Sigmoid colon (tissue), 7 donors: ENCODE data around the gene FGD5. TPM values are rescaled to one million over a fixed set of nuclear protein-coding genes. Genes with fewer than 3 reads are reported as not detected.

ENCODE experiments used
- DNase-seq: peaks from one replicate; pipeline ENCODE4 v3.0.0-alpha.2; 2019
- H3K27ac ChIP-seq, 4 donors: fragments of 200-600 bp; sonication (generic); one replicate each; pipeline ENCODE4 v1.5.1; 2016 to 2019; ENCODE audit warnings: mild to moderate bottlenecking in 1 of 4
- H3K27me3 ChIP-seq, 3 donors: fragments of 200-600 bp; sonication (generic); one replicate each; pipeline ENCODE4 v1.5.1; 2019; ENCODE audit warnings: mild to moderate bottlenecking in 1 of 3
- H3K36me3 ChIP-seq, 4 donors: fragments of 200-600 bp; sonication (generic); one replicate each; pipeline ENCODE4 v1.5.1; 2016 to 2019
- H3K4me1 ChIP-seq, 4 donors: fragments of 200-600 bp; sonication (generic); one replicate each; pipeline ENCODE4 v1.5.1; 2017 to 2019
- H3K4me3 ChIP-seq, 4 donors: fragments of 200-600 bp; sonication (generic); one replicate each; pipeline ENCODE4 v1.5.1; 2017 to 2019; ENCODE audit warnings: mild to moderate bottlenecking in 2 of 4, moderate library complexity in 1 of 4
- H3K9me3 ChIP-seq, 4 donors: fragments of 200-600 bp in 3 of 4; sonication (generic) in 3 of 4; one replicate each; pipeline versions ENCODE4 v1.5.1 to v1.6.1; 2013 to 2019
- EP300 ChIP-seq, 4 donors: sonication (generic); formaldehyde crosslinking; IDR thresholded peaks; one replicate each; pipeline ENCODE4 v1.6.1; 2017; ENCODE audit warnings: antibody characterized with exemption in 4 of 4
- POLR2A ChIP-seq, 2 donors: fragments of 450-650 bp; IDR thresholded peaks; one replicate each; pipeline ENCODE4 v1.6.1; 2016; ENCODE audit warnings: antibody characterized with exemption in 2 of 2, mild to moderate bottlenecking in 2 of 2, moderate library complexity in 2 of 2
- POLR2AphosphoS5 ChIP-seq, 4 donors: sonication (generic); formaldehyde crosslinking; IDR thresholded peaks; one replicate each; pipeline ENCODE4 v1.6.1; 2017; ENCODE audit warnings: antibody characterized with exemption in 4 of 4
- WGBS, 2 donors: extraction: QIAGEN DNeasy Blood & Tissue Kit; methylation state at CpG; one replicate each; pipeline ENCODE4 v1.1.7; 2013; 5-methylcytosine and 5-hydroxymethylcytosine counted together
- intact Hi-C: fragments of 100-400 bp; cut with DNase I; formaldehyde crosslinking; loops from one replicate; pipeline ENCODE4 v1.15.1; 2023
- polyA plus RNA-seq, 3 donors: library from polyadenylated mRNA; stranded (reverse); fragments of 200-250 nt; gene quantifications; one replicate each; pipeline ENCODE4 v1.2.3, GENCODE V29; 2013
- total RNA-seq, 4 donors: library from RNA; depleted of rRNA; stranded (reverse); fragments of >200 nt; gene quantifications; one replicate each; pipeline ENCODE4 v1.1.0, GENCODE V29; 2016
- TF ChIP-seq, protein P1 (sequence below), 4 experiments: fragments of 450-650 bp in 3 of 4; fragments of 200-600 bp in 1 of 4; IDR thresholded peaks; one replicate each; pipeline ENCODE4 v1.5.1; 2016 to 2019; ENCODE audit warnings: antibody characterized with exemption in 4 of 4, mild to moderate bottlenecking in 3 of 4, moderate library complexity in 2 of 4
- donor health status: healthy with polysubstance abuse.
- donor health status: Bipolar disorder and iron deficiency.
- donor health status: healthy.

Gene FGD5
- total and polyA plus RNA-seq, 7 donors: 2.1 to 18.6 (median 6.4) TPM

DNA sequence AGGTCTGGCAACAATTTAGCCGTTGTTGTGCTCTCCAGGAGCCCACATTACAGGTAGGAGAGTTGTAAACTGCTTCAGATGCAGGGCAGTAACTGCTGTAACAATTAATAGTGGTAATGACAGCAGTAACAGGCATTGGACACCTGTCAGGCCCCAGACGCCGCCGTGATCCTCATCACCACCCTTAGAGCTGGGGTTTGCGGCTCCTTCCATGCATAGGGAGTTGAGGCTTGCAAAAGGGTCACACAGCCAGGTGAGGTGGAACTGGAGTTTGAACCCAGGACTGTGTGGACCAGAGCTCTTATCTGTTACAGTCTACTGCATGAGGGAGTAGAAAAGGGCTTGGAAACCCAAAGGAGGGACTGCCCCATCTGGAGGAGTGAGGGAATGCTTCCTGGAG, 101.8 kb downstream of the FGD5 start:
- no peak overlapping the region for H3K27ac ChIP-seq
- TF ChIP-seq POLR2AphosphoS5 (IDR thresholded peaks at IDR 0.05) (no peak), POLR2A (IDR thresholded peaks at IDR 0.05) (no peak), EP300 (IDR thresholded peaks at IDR 0.05) (no peak)
- TF ChIP-seq, protein P1, sequence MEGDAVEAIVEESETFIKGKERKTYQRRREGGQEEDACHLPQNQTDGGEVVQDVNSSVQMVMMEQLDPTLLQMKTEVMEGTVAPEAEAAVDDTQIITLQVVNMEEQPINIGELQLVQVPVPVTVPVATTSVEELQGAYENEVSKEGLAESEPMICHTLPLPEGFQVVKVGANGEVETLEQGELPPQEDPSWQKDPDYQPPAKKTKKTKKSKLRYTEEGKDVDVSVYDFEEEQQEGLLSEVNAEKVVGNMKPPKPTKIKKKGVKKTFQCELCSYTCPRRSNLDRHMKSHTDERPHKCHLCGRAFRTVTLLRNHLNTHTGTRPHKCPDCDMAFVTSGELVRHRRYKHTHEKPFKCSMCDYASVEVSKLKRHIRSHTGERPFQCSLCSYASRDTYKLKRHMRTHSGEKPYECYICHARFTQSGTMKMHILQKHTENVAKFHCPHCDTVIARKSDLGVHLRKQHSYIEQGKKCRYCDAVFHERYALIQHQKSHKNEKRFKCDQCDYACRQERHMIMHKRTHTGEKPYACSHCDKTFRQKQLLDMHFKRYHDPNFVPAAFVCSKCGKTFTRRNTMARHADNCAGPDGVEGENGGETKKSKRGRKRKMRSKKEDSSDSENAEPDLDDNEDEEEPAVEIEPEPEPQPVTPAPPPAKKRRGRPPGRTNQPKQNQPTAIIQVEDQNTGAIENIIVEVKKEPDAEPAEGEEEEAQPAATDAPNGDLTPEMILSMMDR (IDR thresholded peaks at IDR 0.05): no peak
- H3K4me1 ChIP-seq: peaks cover 0 to 6% (median 2%) of the 10 kb centered on the region in 4 donors
- DNase-seq: no peak
- no peaks in the 10 kb centered on the region for H3K27me3 ChIP-seq
- H3K36me3 ChIP-seq: no peaks in the 10 kb centered on the region
- intact Hi-C loops: loop anchor here (2.0 to 10.0 kb wide), 3 partner anchors 128 to 1266 kb away; no protein-coding TSS in a partner anchor
- WGBS, 2 donors: 91% methylated on average over 5 of the region's 5 CpGs
- H3K9me3 ChIP-seq: no peaks in the 10 kb centered on the region
- H3K4me3 ChIP-seq: no peak overlapping the region

GRCh38 chr3:14921034-14921616, 102.4 kb downstream of the FGD5 start:
- no peak overlapping the region for H3K4me3 ChIP-seq
- intact Hi-C loops: loop anchor here (1.0 to 10.0 kb wide), 4 partner anchors 129 to 1266 kb away; no protein-coding TSS in a partner anchor
- H3K27ac ChIP-seq: no peak overlapping the region
- H3K4me1 ChIP-seq: peaks cover 0 to 6% (median 2%) of the 10 kb centered on the region in 4 donors
- DNase-seq: peak; percentile 94
- 15 to 26% methylated on average over 10 of the region's 10 CpGs for WGBS, 2 donors
- TF ChIP-seq, protein P1 (IDR thresholded peaks at IDR 0.05): peak; percentile 96 to 100 (median 98)
- TF ChIP-seq POLR2AphosphoS5 (IDR thresholded peaks at IDR 0.05) (peak; percentile 28 to 79 (median 54)), POLR2A (IDR thresholded peaks at IDR 0.05) (no peak), EP300 (IDR thresholded peaks at IDR 0.05) (no peak)
- H3K9me3 ChIP-seq: no peaks in the 10 kb centered on the region
- no peaks in the 10 kb centered on the region for H3K27me3 ChIP-seq
- no peaks in the 10 kb centered on the region for H3K36me3 ChIP-seq

GRCh38 chr3:14921811-14922705, 103.3 kb downstream of the FGD5 start:
- peaks cover 0 to 6% (median 2%) of the 10 kb centered on the region in 4 donors for H3K4me1 ChIP-seq
- H3K36me3 ChIP-seq: no peaks in the 10 kb centered on the region
- DNase-seq: no peak
- intact Hi-C loops: loop anchor here (1.0 to 10.0 kb wide), 4 partner anchors 130 to 1267 kb away; no protein-coding TSS in a partner anchor
- no peaks in the 10 kb centered on the region for H3K9me3 ChIP-seq
- no peak overlapping the region for H3K27ac ChIP-seq
- no peaks in the 10 kb centered on the region for H3K27me3 ChIP-seq
- no peak for TF ChIP-seq POLR2A (IDR thresholded peaks at IDR 0.05)
- TF ChIP-seq, protein P1 (IDR thresholded peaks at IDR 0.05): no peak
- TF ChIP-seq POLR2AphosphoS5 (IDR thresholded peaks at IDR 0.05): no peak
- no peak for TF ChIP-seq EP300 (IDR thresholded peaks at IDR 0.05)
- 85 to 86% methylated on average over 21 of the region's 21 CpGs for whole genome bisulfite sequencing, 2 donors
- H3K4me3 ChIP-seq: no peak overlapping the region

- 93 to 95% methylated on average over 13 of the region's 13 CpGs for WGBS, 2 donors
- H3K4me3 ChIP-seq: no peak overlapping the region
- H3K36me3 ChIP-seq: no peaks in the 10 kb centered on the region
- TF ChIP-seq, protein P1 (IDR thresholded peaks at IDR 0.05): no peak
- TF ChIP-seq EP300 (IDR thresholded peaks at IDR 0.05) (no peak), POLR2A (IDR thresholded peaks at IDR 0.05) (no peak), POLR2AphosphoS5 (IDR thresholded peaks at IDR 0.05) (no peak)
- no peaks in the 10 kb centered on the region for H3K27me3 ChIP-seq
- intact Hi-C loops: loop anchor here (5.0 to 10.0 kb wide), 2 partner anchors 131 to 1268 kb away; no protein-coding TSS in a partner anchor
- H3K27ac ChIP-seq: no peak overlapping the region
- DNase-seq: no peak
- no peaks in the 10 kb centered on the region for H3K9me3 ChIP-seq
- peaks cover 0 to 6% (median 2%) of the 10 kb centered on the region in 4 donors for H3K4me1 ChIP-seq
Observed at GRCh38 chr3:14922863-14923262, 104.1 kb downstream of the FGD5 start.
